Smooth muscle cell of the coronary artery (primary cell): ENCODE data around the gene PIP5K1B. TPM values are rescaled to one million over a fixed set of nuclear protein-coding genes. Genes with fewer than 3 reads are reported as not detected.

Experiments used
- total RNA-seq: library from RNA; depleted of rRNA; stranded (reverse); fragments of >200 nt; gene quantifications from 2 replicates; pipeline ENCODE4 v1.2.3, GENCODE V29; 2014; ENCODE audit warnings: low replicate concordance

Gene PIP5K1B
- total RNA-seq, result not detected in 2 replicates

DNA sequence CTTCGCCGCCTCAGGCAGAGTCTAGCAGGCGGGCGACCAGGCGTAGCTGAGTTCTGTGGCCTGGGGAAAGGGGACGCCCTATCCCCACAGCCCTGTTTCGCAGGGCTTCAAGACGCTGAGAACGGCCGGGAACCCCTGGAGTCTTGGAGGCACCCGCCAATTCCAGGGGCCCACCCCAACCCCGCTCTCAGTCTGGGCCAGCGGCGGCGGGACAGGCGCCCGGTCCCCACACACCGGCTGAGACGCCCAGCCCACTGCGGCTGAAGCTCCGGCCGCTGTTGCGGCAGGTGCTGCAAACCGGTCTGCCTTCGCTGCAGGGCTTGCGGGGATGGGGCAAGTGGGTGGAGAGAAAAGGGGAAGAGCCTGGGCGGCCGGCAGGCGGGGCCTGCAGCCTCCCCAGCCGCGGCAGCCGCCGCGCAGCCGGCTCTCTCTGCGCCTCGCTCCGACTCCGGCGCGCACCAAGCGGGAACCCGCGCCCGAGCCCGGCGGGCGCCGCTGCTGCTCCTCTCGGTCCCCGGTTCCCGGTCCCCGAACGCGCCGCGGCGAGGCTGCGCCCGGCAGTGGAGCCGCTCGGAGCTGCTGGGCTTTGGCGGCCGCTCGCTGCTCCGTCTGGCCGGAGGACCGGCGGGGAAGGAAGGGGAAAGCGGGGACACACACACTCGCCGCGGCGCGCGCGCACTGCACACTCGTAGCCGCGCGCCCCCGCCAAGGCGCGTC lies at the start of gene PIP5K1B:
Gene PIP5K1B (plus strand): TSS at position 427 of the 717 bp plus-strand sequence. CDS start 117,375 bp downstream, outside the sequence.

GRCh38 chr9:69014013-69014412 lies 309.0 kb downstream of the PIP5K1B start, which contains the start of gene PRKACG:
Gene PRKACG (minus strand): TSS chr9:69014113. CDS start chr9:69014092, 21 bp downstream.

GRCh38 chr9:69035438-69036308 lies 330.6 kb downstream of the PIP5K1B start, which contains the start of gene FXN:
Gene FXN (plus strand): TSS chr9:69035752. CDS start chr9:69035783, 31 bp downstream.

Other genes starting within 250 kb of the PIP5K1B start
- not detected in 2 replicates for gene TMEM252, start 164.4 kb upstream of the PIP5K1B start, total RNA-seq